GM12801 (cell line): ENCODE data around the gene CTBP2.

Experiments used
- CTCF ChIP-seq: IDR thresholded peaks from one replicate; pipeline ENCODE4 v1.5.1; 2011; ENCODE audit warnings: control low read depth; ENCODE audit not compliant: insufficient read length; ENCODE audit errors: extremely low read depth

CTBP2 gene

GRCh38 chr10:125115409-125115808, 45.0 kb downstream of the CTBP2 start:
- TF ChIP-seq CTCF, result no peak

- TF ChIP-seq CTCF, result no peak
Measured at GRCh38 chr10:125114761-125115391, 45.5 kb downstream of the CTBP2 start.

GRCh38 chr10:125113691-125114371, 46.5 kb downstream of the CTBP2 start:
- TF ChIP-seq CTCF, result no peak

GRCh38 chr10:125112697-125113494, 47.5 kb downstream of the CTBP2 start:
- no peak for TF ChIP-seq CTCF

GRCh38 chr10:125111118-125111727, 49.1 kb downstream of the CTBP2 start:
- no peak for TF ChIP-seq CTCF

- TF ChIP-seq CTCF, result no peak
Measured at GRCh38 chr10:125107965-125108580, 52.3 kb downstream of the CTBP2 start.
